Cardiac fibroblast (primary cell): ENCODE measurements around the gene LDB1.

ENCODE experiments used
- DNase-seq, 2 donors: peaks; one replicate each; pipeline versions ENCODE4 v3.0.0 to v3.0.0-alpha.2; 2010; ENCODE audit warnings: low read depth in 2 of 2
- H3K4me3 ChIP-seq, 2 donors: replicated peaks in 1 of 2; 1 replicate in 1 of 2; 2 replicates in 1 of 2; pipeline ENCODE4 v1.5.1; 2011; ENCODE audit warnings: low read depth in 2 of 2, low read length in 2 of 2, mild to moderate bottlenecking in 2 of 2, moderate library complexity in 1 of 2
- TF ChIP-seq, protein P1 (sequence below): IDR thresholded peaks from one replicate; pipeline ENCODE4 v1.5.1; 2011; ENCODE audit warnings: low read depth, mild to moderate bottlenecking, low read length, inconsistent platforms

The LDB1 gene

DNA sequence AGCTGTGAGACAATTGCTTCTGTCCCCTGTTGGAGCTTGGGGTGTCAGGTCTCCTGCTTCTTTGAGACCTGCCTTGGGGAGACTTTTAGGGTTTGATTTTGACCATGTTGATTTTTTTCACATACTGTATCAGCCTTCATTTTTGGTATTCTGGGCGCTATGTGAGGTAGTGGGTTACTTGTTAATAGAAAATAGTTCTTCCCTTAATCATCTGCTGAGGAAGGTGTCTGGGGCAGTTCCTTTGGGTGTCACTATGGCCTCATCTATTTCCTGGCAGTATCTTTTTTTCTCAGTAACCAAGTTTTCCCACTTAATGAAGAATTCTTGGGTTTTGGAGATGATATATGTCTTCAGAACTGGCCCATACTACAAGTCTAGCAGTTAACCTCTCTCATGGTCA lies 27.4 kb upstream of the LDB1 start:
- no peak for DNase-seq
- TF ChIP-seq, protein P1, sequence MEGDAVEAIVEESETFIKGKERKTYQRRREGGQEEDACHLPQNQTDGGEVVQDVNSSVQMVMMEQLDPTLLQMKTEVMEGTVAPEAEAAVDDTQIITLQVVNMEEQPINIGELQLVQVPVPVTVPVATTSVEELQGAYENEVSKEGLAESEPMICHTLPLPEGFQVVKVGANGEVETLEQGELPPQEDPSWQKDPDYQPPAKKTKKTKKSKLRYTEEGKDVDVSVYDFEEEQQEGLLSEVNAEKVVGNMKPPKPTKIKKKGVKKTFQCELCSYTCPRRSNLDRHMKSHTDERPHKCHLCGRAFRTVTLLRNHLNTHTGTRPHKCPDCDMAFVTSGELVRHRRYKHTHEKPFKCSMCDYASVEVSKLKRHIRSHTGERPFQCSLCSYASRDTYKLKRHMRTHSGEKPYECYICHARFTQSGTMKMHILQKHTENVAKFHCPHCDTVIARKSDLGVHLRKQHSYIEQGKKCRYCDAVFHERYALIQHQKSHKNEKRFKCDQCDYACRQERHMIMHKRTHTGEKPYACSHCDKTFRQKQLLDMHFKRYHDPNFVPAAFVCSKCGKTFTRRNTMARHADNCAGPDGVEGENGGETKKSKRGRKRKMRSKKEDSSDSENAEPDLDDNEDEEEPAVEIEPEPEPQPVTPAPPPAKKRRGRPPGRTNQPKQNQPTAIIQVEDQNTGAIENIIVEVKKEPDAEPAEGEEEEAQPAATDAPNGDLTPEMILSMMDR = no peak
- no peak overlapping the region for H3K4me3 ChIP-seq

GRCh38 chr10:102146971-102147428 lies 26.8 kb upstream of the LDB1 start:
- TF ChIP-seq, protein P1 = no peak

GRCh38 chr10:102141583-102142107 lies 21.5 kb upstream of the LDB1 start:
- H3K4me3 ChIP-seq = no peak overlapping the region
- TF ChIP-seq, protein P1 = no peak

More at GRCh38 chr10:102146971-102147428, 26.8 kb upstream of the LDB1 start:
- no peak overlapping the region for H3K4me3 ChIP-seq
- no peak for DNase-seq

GRCh38 chr10:102140913-102141540 lies 20.9 kb upstream of the LDB1 start:
- TF ChIP-seq, protein P1 = no peak
- no peak overlapping the region for H3K4me3 ChIP-seq
- no peak for DNase-seq

More at GRCh38 chr10:102141583-102142107, 21.5 kb upstream of the LDB1 start:
- DNase-seq = no peak

GRCh38 chr10:102140218-102140617 lies 20.1 kb upstream of the LDB1 start:
- TF ChIP-seq, protein P1 = no peak
- no peak overlapping the region for H3K4me3 ChIP-seq
- DNase-seq = no peak

GRCh38 chr10:102139281-102140110 lies 19.3 kb upstream of the LDB1 start:
- no peak for DNase-seq
- TF ChIP-seq, protein P1 = no peak
- H3K4me3 ChIP-seq = no peak overlapping the region
